ENCODE measurements around the gene DIP2C. TPM values are rescaled to one million over a fixed set of nuclear protein-coding genes. Genes with fewer than 3 reads are reported as not detected.

Gene DIP2C
- total RNA-seq, 1 donor from 2014 or later: 0.53 TPM

GRCh38 chr10:623014-623413 is 66.5 kb downstream of the DIP2C start:
- H3K27me3 ChIP-seq (ENCODE audit: control insufficient read depth, insufficient read depth, low read length): no peaks in the 10 kb centered on the region
- TF ChIP-seq CTCF (IDR thresholded peaks at IDR 0.05; ENCODE audit: insufficient read depth, low read length, severe bottlenecking): no peak
- DNase-seq (ENCODE audit: low read depth) (no peak), FAIRE-seq (no peak)
- no peaks in the 10 kb centered on the region for H3K36me3 ChIP-seq (ENCODE audit: control insufficient read depth, insufficient read depth, low read length)
- H3K4me3 ChIP-seq (ENCODE audit: low read depth, low read length): no peak overlapping the region

GRCh38 chr10:621981-622740 is 67.3 kb downstream of the DIP2C start:
- DNase-seq (ENCODE audit: low read depth) (no peak), FAIRE-seq (no peak)
- Histone ChIP-seq H3K27me3 (ENCODE audit: control insufficient read depth, insufficient read depth, low read length) (no peaks in the 10 kb centered on the region), H3K36me3 (ENCODE audit: control insufficient read depth, insufficient read depth, low read length) (no peaks in the 10 kb centered on the region), H3K4me3 (ENCODE audit: low read depth, low read length) (no peak overlapping the region)
- TF ChIP-seq CTCF (IDR thresholded peaks at IDR 0.05; ENCODE audit: insufficient read depth, low read length, severe bottlenecking): no peak

GRCh38 chr10:621513-621912 is 68.0 kb downstream of the DIP2C start:
- no peak for TF ChIP-seq CTCF (IDR thresholded peaks at IDR 0.05; ENCODE audit: insufficient read depth, low read length, severe bottlenecking)
- no peak overlapping the region for H3K4me3 ChIP-seq (ENCODE audit: low read depth, low read length)
- DNase-seq (ENCODE audit: low read depth): no peak

GRCh38 chr10:620971-621370 is 68.5 kb downstream of the DIP2C start:
- no peaks in the 10 kb centered on the region for H3K36me3 ChIP-seq (ENCODE audit: control insufficient read depth, insufficient read depth, low read length)
- no peaks in the 10 kb centered on the region for H3K27me3 ChIP-seq (ENCODE audit: control insufficient read depth, insufficient read depth, low read length)
- no peak overlapping the region for H3K4me3 ChIP-seq (ENCODE audit: low read depth, low read length)
- peak; percentile 58 for FAIRE-seq
- TF ChIP-seq CTCF (IDR thresholded peaks at IDR 0.05; ENCODE audit: insufficient read depth, low read length, severe bottlenecking): no peak
- no peak for DNase-seq (ENCODE audit: low read depth)

More at GRCh38 chr10:621513-621912, 68.0 kb downstream of the DIP2C start:
- no peaks in the 10 kb centered on the region for H3K36me3 ChIP-seq (ENCODE audit: control insufficient read depth, insufficient read depth, low read length)
- H3K27me3 ChIP-seq (ENCODE audit: control insufficient read depth, insufficient read depth, low read length): no peaks in the 10 kb centered on the region
- FAIRE-seq: peak; percentile 89

- TF ChIP-seq CTCF (IDR thresholded peaks at IDR 0.05; ENCODE audit: insufficient read depth, low read length, severe bottlenecking): no peak
- DNase-seq (ENCODE audit: low read depth) (no peak), FAIRE-seq (no peak)
- no peaks in the 10 kb centered on the region for H3K36me3 ChIP-seq (ENCODE audit: control insufficient read depth, insufficient read depth, low read length)
- H3K4me3 ChIP-seq (ENCODE audit: low read depth, low read length): no peak overlapping the region
- no peaks in the 10 kb centered on the region for H3K27me3 ChIP-seq (ENCODE audit: control insufficient read depth, insufficient read depth, low read length)
Observed at GRCh38 chr10:620417-620816, 69.1 kb downstream of the DIP2C start.

- DNase-seq (ENCODE audit: low read depth) (no peak), FAIRE-seq (no peak)
- TF ChIP-seq CTCF (IDR thresholded peaks at IDR 0.05; ENCODE audit: insufficient read depth, low read length, severe bottlenecking): no peak
- no peaks in the 10 kb centered on the region for H3K27me3 ChIP-seq (ENCODE audit: control insufficient read depth, insufficient read depth, low read length)
- no peak overlapping the region for H3K4me3 ChIP-seq (ENCODE audit: low read depth, low read length)
- H3K36me3 ChIP-seq (ENCODE audit: control insufficient read depth, insufficient read depth, low read length): no peaks in the 10 kb centered on the region
Observed at GRCh38 chr10:619710-620109, 69.8 kb downstream of the DIP2C start.

All from bronchial epithelial cell (primary cell).